ENCODE measurements around the gene ATP12A.
A peak's percentile ranks its signal among the peaks of the same experiment; 100 is the strongest.

Gene ATP12A

GRCh38 chr13:24663586-24663985 is 16.6 kb upstream of the ATP12A start:
- DNase-seq: no peak

GRCh38 chr13:24664726-24665409 is 15.3 kb upstream of the ATP12A start:
- DNase-seq: no peak

GRCh38 chr13:24668511-24668910 is 11.7 kb upstream of the ATP12A start:
- DNase-seq: no peak

- DNase-seq: no peak
Observed at GRCh38 chr13:24668955-24669582, 11.1 kb upstream of the ATP12A start.

GRCh38 chr13:24670174-24670573 is 10.0 kb upstream of the ATP12A start:
- DNase-seq: no peak

- peak; percentile 49 for DNase-seq
Observed at GRCh38 chr13:24670961-24671381, 9.2 kb upstream of the ATP12A start.

GRCh38 chr13:24671386-24672113 is 8.7 kb upstream of the ATP12A start:
- DNase-seq: peak; percentile 50

- no peak for DNase-seq
Observed at GRCh38 chr13:24672141-24673132, 7.8 kb upstream of the ATP12A start.

- no peak for DNase-seq
Observed at GRCh38 chr13:24675806-24676570, 4.2 kb upstream of the ATP12A start.

GRCh38 chr13:24678151-24678550 is 2.1 kb upstream of the ATP12A start:
- no peak for DNase-seq

- no peak for DNase-seq
Observed at GRCh38 chr13:24679686-24680085, 522 bp upstream of the ATP12A start.

- DNase-seq: no peak
Observed at GRCh38 chr13:24680921-24681604, 855 bp downstream of the ATP12A start.

- DNase-seq: no peak
Observed at GRCh38 chr13:24681930-24682329, 1.7 kb downstream of the ATP12A start.

GRCh38 chr13:24682353-24682752 is 2.1 kb downstream of the ATP12A start:
- no peak for DNase-seq

- DNase-seq: no peak
Observed at GRCh38 chr13:24683351-24683750, 3.1 kb downstream of the ATP12A start.

- peak; percentile 81 for DNase-seq
Observed at GRCh38 chr13:24683838-24684599, 3.8 kb downstream of the ATP12A start.

- peak; percentile 46 for DNase-seq
Observed at GRCh38 chr13:24684600-24684998, 4.4 kb downstream of the ATP12A start.

GRCh38 chr13:24685314-24685713 is 5.1 kb downstream of the ATP12A start:
- no peak for DNase-seq

- DNase-seq: no peak
Observed at GRCh38 chr13:24687611-24688010, 7.4 kb downstream of the ATP12A start.

GRCh38 chr13:24688111-24688510 is 7.9 kb downstream of the ATP12A start:
- no peak for DNase-seq

GRCh38 chr13:24688950-24689349 is 8.7 kb downstream of the ATP12A start:
- no peak for DNase-seq

All from activated CD4-positive, alpha-beta T cell treated with anti-CD3 and anti-CD28 coated beads, Interleukin-10, Interleukin-2, amounts not matched to agents 100 ng/mL and 50 ng/mL, durations not matched to agents 16 hours and 8 hours (primary cell).